SK-N-MC (cell line): ENCODE data around the gene ZNF701.

Experiments used
- EZH2 ChIP-seq: fragments of 200-600 bp; sonication (generic); IDR thresholded peaks from one replicate; pipeline ENCODE4 v1.6.1; 2017; ENCODE audit warnings: antibody characterized with exemption
- POLR2AphosphoS5 ChIP-seq: IDR thresholded peaks from 2 replicates; pipeline ENCODE4 v1.6.1; 2012; ENCODE audit warnings: mild to moderate bottlenecking, low read depth, low read length, borderline replicate concordance

GRCh38 chr19:52542984-52543664 is 27.0 kb upstream of the ZNF701 start:
- no peak for TF ChIP-seq EZH2
- TF ChIP-seq POLR2AphosphoS5, result no peak
